IMR-90 (cell line): ENCODE results near the gene CD300LD.

ENCODE experiments used
- BHLHE40 ChIP-seq: fragments of 150-350 bp; IDR thresholded peaks from 2 replicates; pipeline ENCODE4 v1.6.1; 2016; ENCODE audit warnings: mild to moderate bottlenecking, low read depth, low read length
- CEBPB ChIP-seq: IDR thresholded peaks from 2 replicates; pipeline ENCODE4 v1.6.1; 2012; ENCODE audit warnings: low read depth, low read length, improper control_type of control experiment
- CTCF ChIP-seq: conservative IDR thresholded peaks from 2 replicates; pipeline ENCODE4 v1.5.1; 2012; ENCODE audit warnings: mild to moderate bottlenecking, low read depth, low read length, improper control_type of control experiment
- ELK1 ChIP-seq: fragments of 150-350 bp; IDR thresholded peaks from 2 replicates; pipeline ENCODE4 v1.6.1; 2016; ENCODE audit warnings: low read depth, mild to moderate bottlenecking, low read length, moderate library complexity, borderline replicate concordance
- FOS ChIP-seq: fragments of 150-350 bp; IDR thresholded peaks from 2 replicates; pipeline ENCODE4 v1.6.1; 2016; ENCODE audit warnings: low read depth, low read length
- MAFK ChIP-seq: IDR thresholded peaks from 2 replicates; pipeline ENCODE4 v1.6.1; 2012; ENCODE audit warnings: low read depth, low read length, improper control_type of control experiment
- MAZ ChIP-seq: IDR thresholded peaks from 2 replicates; pipeline ENCODE4 v1.6.1; 2012; ENCODE audit warnings: low read depth, mild to moderate bottlenecking, low read length, improper control_type of control experiment, moderate library complexity, borderline replicate concordance
- MXI1 ChIP-seq: IDR thresholded peaks from 2 replicates; pipeline ENCODE4 v1.6.1; 2012; ENCODE audit warnings: low read depth, mild to moderate bottlenecking, low read length, moderate library complexity, borderline replicate concordance
- POLR2A ChIP-seq: IDR thresholded peaks from 2 replicates; pipeline ENCODE4 v1.6.1; 2012; ENCODE audit warnings: mild to moderate bottlenecking, low read depth, low read length
- RAD21 ChIP-seq: IDR thresholded peaks from 2 replicates; pipeline ENCODE4 v1.6.1; 2012; ENCODE audit warnings: low read length, improper control_type of control experiment
- RCOR1 ChIP-seq: IDR thresholded peaks from 2 replicates; pipeline ENCODE4 v1.6.1; 2012; ENCODE audit warnings: mild to moderate bottlenecking, low read length, improper control_type of control experiment; ENCODE audit not compliant: insufficient replicate concordance
- SMC3 ChIP-seq: fragments of 150-350 bp; IDR thresholded peaks from 2 replicates; pipeline ENCODE4 v1.6.1; 2016; ENCODE audit warnings: low read depth, mild to moderate bottlenecking, antibody characterized with exemption, low read length, moderate library complexity
- USF2 ChIP-seq: fragments of 150-350 bp; IDR thresholded peaks from 2 replicates; pipeline ENCODE4 v1.6.1; 2017; ENCODE audit warnings: mild to moderate bottlenecking, antibody characterized with exemption, low read length, low read depth

GRCh38 chr17:74545843-74546230 is 46.2 kb downstream of the CD300LD start, which contains the start of gene CD300C:
- no peak for TF ChIP-seq CTCF
- TF ChIP-seq POLR2A: no peak
- no peak for TF ChIP-seq RCOR1
- no peak for TF ChIP-seq RAD21
- no peak for TF ChIP-seq MAFK
- TF ChIP-seq USF2: no peak
- no peak for TF ChIP-seq ELK1
- no peak for TF ChIP-seq FOS
- TF ChIP-seq BHLHE40: no peak
- TF ChIP-seq MAZ: no peak
- no peak for TF ChIP-seq MXI1
- no peak for TF ChIP-seq CEBPB
- no peak for TF ChIP-seq SMC3
